ENCODE data around the gene CNTNAP5. TPM values are rescaled to one million over a fixed set of nuclear protein-coding genes. Genes with fewer than 3 reads are reported as not detected.
A peak's percentile ranks its signal among the peaks of the same experiment; 100 is the strongest.

The CNTNAP5 gene
- polyA plus RNA-seq, 1 experiment, result not detected

GRCh38 chr2:124804014-124804940 lies 779.2 kb downstream of the CNTNAP5 start:
- no peak for DNase-seq (ENCODE audit: low read depth)
- POLR2A ChIA-PET, result no interaction called here
- Histone ChIP-seq H3K4me3 (ENCODE audit: low read depth, low read length) (no peak overlapping the region), H3K36me3 (ENCODE audit: control insufficient read depth, insufficient read depth, low read length) (no peaks in the 10 kb centered on the region), H3K27me3 (ENCODE audit: control insufficient read depth, insufficient read depth, low read length) (no peaks in the 10 kb centered on the region)
- CTCF ChIA-PET, result no interaction called here
- TF ChIP-seq CTCF (IDR thresholded peaks at IDR 0.05; ENCODE audit: insufficient read depth, low read depth, low read length), result peak; percentile 64

GRCh38 chr2:124805060-124805459 lies 780.0 kb downstream of the CNTNAP5 start:
- ChIA-PET CTCF (no interaction called here), POLR2A (no interaction called here)
- DNase-seq (ENCODE audit: low read depth), result no peak
- no peaks in the 10 kb centered on the region for H3K27me3 ChIP-seq (ENCODE audit: control insufficient read depth, insufficient read depth, low read length)
- H3K4me3 ChIP-seq (ENCODE audit: low read depth, low read length), result no peak overlapping the region
- no peaks in the 10 kb centered on the region for H3K36me3 ChIP-seq (ENCODE audit: control insufficient read depth, insufficient read depth, low read length)
- TF ChIP-seq CTCF (IDR thresholded peaks at IDR 0.05; ENCODE audit: insufficient read depth, low read depth, low read length), result no peak

- peak; percentile 26; the same call in 1 of the 2 replicates for TF ChIP-seq CTCF (IDR thresholded peaks at IDR 0.05; ENCODE audit: insufficient read depth, low read depth, low read length)
- CTCF ChIA-PET, result no interaction called here
- POLR2A ChIA-PET, result no interaction called here
- Histone ChIP-seq H3K4me3 (ENCODE audit: low read depth, low read length) (no peak overlapping the region), H3K36me3 (ENCODE audit: control insufficient read depth, insufficient read depth, low read length) (no peaks in the 10 kb centered on the region), H3K27me3 (ENCODE audit: control insufficient read depth, insufficient read depth, low read length) (no peaks in the 10 kb centered on the region)
- DNase-seq (ENCODE audit: low read depth), result no peak
These were observed 785.0 kb downstream of the CNTNAP5 start for GRCh38 chr2:124810132-124810531.

GRCh38 chr2:124814968-124815745 lies 790.1 kb downstream of the CNTNAP5 start:
- no peaks in the 10 kb centered on the region for H3K36me3 ChIP-seq (ENCODE audit: control insufficient read depth, insufficient read depth, low read length)
- H3K27me3 ChIP-seq (ENCODE audit: control insufficient read depth, insufficient read depth, low read length), result no peaks in the 10 kb centered on the region
- no peak for TF ChIP-seq CTCF (IDR thresholded peaks at IDR 0.05; ENCODE audit: insufficient read depth, low read depth, low read length)
- POLR2A ChIA-PET, result no interaction called here
- no peak overlapping the region for H3K4me3 ChIP-seq (ENCODE audit: low read depth, low read length)
- no peak for DNase-seq (ENCODE audit: low read depth)
- CTCF ChIA-PET, result no interaction called here

- no peaks in the 10 kb centered on the region for H3K36me3 ChIP-seq (ENCODE audit: control insufficient read depth, insufficient read depth, low read length)
- CTCF ChIA-PET, result no interaction called here
- POLR2A ChIA-PET, result interaction anchor here (0.6 kb wide), 1 partner anchor 60 kb away, joined by 4 read pairs; no protein-coding TSS in a partner anchor
- DNase-seq (ENCODE audit: low read depth), result no peak
- TF ChIP-seq CTCF (IDR thresholded peaks at IDR 0.05; ENCODE audit: insufficient read depth, low read depth, low read length), result no peak
- H3K27me3 ChIP-seq (ENCODE audit: control insufficient read depth, insufficient read depth, low read length), result no peaks in the 10 kb centered on the region
- no peak overlapping the region for H3K4me3 ChIP-seq (ENCODE audit: low read depth, low read length)
These were observed 790.9 kb downstream of the CNTNAP5 start for GRCh38 chr2:124816007-124816406.

Data from BJ (cell line).